GM12873 (cell line): ENCODE measurements around the gene DIAPH2.

Experiments
- CTCF ChIP-seq: IDR thresholded peaks from 2 replicates; pipeline ENCODE4 v1.5.1; 2012; ENCODE audit warnings: low read depth, mild to moderate bottlenecking, moderate library complexity, low read length, control low read depth; ENCODE audit not compliant: insufficient read depth; ENCODE audit errors: missing control alignments

DIAPH2 gene

GRCh38 chrX:97522307-97522706 is 837.7 kb downstream of the DIAPH2 start:
- no peak for TF ChIP-seq CTCF

- no peak for TF ChIP-seq CTCF
Measured at GRCh38 chrX:97524340-97524739, 839.7 kb downstream of the DIAPH2 start.

GRCh38 chrX:97524997-97525396 is 840.4 kb downstream of the DIAPH2 start:
- TF ChIP-seq CTCF: no peak

- no peak for TF ChIP-seq CTCF
Measured at GRCh38 chrX:97525981-97526380, 841.3 kb downstream of the DIAPH2 start.

- TF ChIP-seq CTCF: no peak
Measured at GRCh38 chrX:97527725-97528124, 843.1 kb downstream of the DIAPH2 start.

- TF ChIP-seq CTCF: no peak
Measured at GRCh38 chrX:97529536-97530200, 845.0 kb downstream of the DIAPH2 start.

- TF ChIP-seq CTCF: no peak
Measured at GRCh38 chrX:97531825-97532224, 847.2 kb downstream of the DIAPH2 start.
